GM12891 (cell line): ENCODE measurements around the gene HCN3.

Source experiments
- POLR2A ChIP-seq: IDR thresholded peaks from 2 replicates; pipeline ENCODE4 v1.6.1; 2011; ENCODE audit warnings: low read depth, low read length, control low read depth
- TAF1 ChIP-seq: IDR thresholded peaks from 2 replicates; pipeline ENCODE4 v1.6.1; 2011; ENCODE audit warnings: low read depth, low read length, control low read depth

DNA sequence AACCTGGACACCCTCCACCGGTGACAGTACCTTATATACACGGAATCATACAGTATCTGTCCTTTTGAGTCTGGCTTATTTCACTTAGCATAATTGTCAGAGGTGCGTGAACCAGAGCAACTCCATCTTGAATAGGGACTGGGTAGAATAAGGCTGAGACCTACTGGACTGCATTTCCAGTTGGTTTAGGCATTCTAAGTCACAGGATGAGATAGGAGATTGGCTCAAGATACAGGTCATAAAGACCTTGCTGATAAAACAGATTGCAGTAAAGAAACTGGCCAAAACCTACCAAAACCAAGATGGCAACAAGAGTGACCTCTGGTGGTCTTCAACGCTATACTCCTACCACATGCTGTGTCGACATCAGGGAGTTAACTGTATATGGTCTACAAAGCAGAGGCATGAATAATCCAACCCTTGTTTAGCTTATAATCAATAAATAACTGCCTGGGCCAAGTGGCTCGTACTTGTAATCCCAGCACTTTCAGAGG is 30.0 kb downstream of the HCN3 start:
- TF ChIP-seq TAF1 (no peak), POLR2A (no peak)
